GM23338 (cell line): ENCODE results near the gene PFN1. TPM values are rescaled to one million over a fixed set of nuclear protein-coding genes. Genes with fewer than 3 reads are reported as not detected.
A peak's percentile ranks its signal among the peaks of the same experiment; 100 is the strongest.

Experiments
- ATAC-seq: fragments of 200-7000 bp; cut with Tn5 transposase; 3 replicates; pipeline ENCODE4 v1.9.1; 2020
- DNase-seq: peaks from one replicate; pipeline ENCODE4 v3.0.0-alpha.2; 2015; ENCODE audit warnings: low spot score
- H2AFZ ChIP-seq: fragments of 200-600 bp; sonication (generic); 2 replicates; pipeline ENCODE4 v1.8.0; 2016; ENCODE audit warnings: antibody characterized with exemption, mild to moderate bottlenecking, moderate library complexity
- H3F3A ChIP-seq: fragments of 200-600 bp; sonication (generic); replicated peaks from 2 replicates; pipeline ENCODE4 v1.8.0; 2017; ENCODE audit warnings: antibody characterized with exemption, mixed run types, low read depth
- H3K27ac ChIP-seq: fragments of 200-600 bp; sonication (generic); 2 replicates; pipeline ENCODE4 v1.6.1; 2016; ENCODE audit warnings: low read depth
- H3K27me3 ChIP-seq: fragments of 200-600 bp; sonication (generic); 2 replicates; pipeline ENCODE4 v1.8.0; 2016; ENCODE audit warnings: mild to moderate bottlenecking, mixed run types, moderate library complexity; ENCODE audit not compliant: insufficient read depth
- H3K36me3 ChIP-seq: fragments of 200-600 bp; sonication (generic); 2 replicates; pipeline ENCODE4 v1.8.0; 2016; ENCODE audit warnings: mild to moderate bottlenecking; ENCODE audit not compliant: insufficient read depth
- H3K4me1 ChIP-seq: fragments of 200-600 bp; sonication (generic); 2 replicates; pipeline ENCODE4 v1.8.0; 2016; ENCODE audit warnings: mild to moderate bottlenecking, moderate library complexity; ENCODE audit not compliant: insufficient read depth
- H3K4me2 ChIP-seq: fragments of 200-600 bp; sonication (generic); 2 replicates; pipeline ENCODE4 v1.7.1; 2017; ENCODE audit warnings: mixed run types
- H3K4me3 ChIP-seq: fragments of 200-600 bp; sonication (generic); 2 replicates; pipeline ENCODE4 v1.6.1; 2016; ENCODE audit warnings: mixed run types
- H3K79me2 ChIP-seq: fragments of 200-600 bp; sonication (generic); replicated peaks from 2 replicates; pipeline ENCODE4 v1.8.0; 2017; ENCODE audit warnings: mild to moderate bottlenecking; ENCODE audit not compliant: insufficient read depth
- H3K9me2 ChIP-seq: fragments of 200-600 bp; sonication (generic); 2 replicates; pipeline ENCODE4 v1.8.0; 2017; ENCODE audit not compliant: insufficient read depth
- H4K20me1 ChIP-seq: fragments of 200-600 bp; sonication (generic); replicated peaks from 2 replicates; pipeline ENCODE4 v1.8.0; 2017; ENCODE audit warnings: mild to moderate bottlenecking; ENCODE audit not compliant: insufficient read depth
- H3K27ac Mint-ChIP-seq: 2 replicates; pipeline ENCODE4 v1.8.0; 2020; ENCODE audit warnings: inconsistent platforms, mild to moderate bottlenecking, moderate library complexity, mixed read lengths
- H3K27me3 Mint-ChIP-seq: 3 replicates; pipeline ENCODE4 v1.8.0; 2022; ENCODE audit warnings: low read depth, mild to moderate bottlenecking, moderate library complexity, mixed read lengths, inconsistent platforms; ENCODE audit not compliant: insufficient read depth, poor library complexity
- H3K36me3 Mint-ChIP-seq: 3 replicates; pipeline ENCODE4 v1.8.0; 2021; ENCODE audit warnings: low read depth, mild to moderate bottlenecking, inconsistent platforms, moderate library complexity, mixed read lengths
- H3K4me1 Mint-ChIP-seq: 3 replicates; pipeline ENCODE4 v1.8.0; 2020; ENCODE audit warnings: mild to moderate bottlenecking, inconsistent platforms, mixed read lengths
- H3K4me3 Mint-ChIP-seq: 3 replicates; pipeline ENCODE4 v1.8.0; 2021; ENCODE audit warnings: moderate library complexity, mild to moderate bottlenecking, inconsistent platforms, mixed read lengths
- H3K9me3 Mint-ChIP-seq: 3 replicates; pipeline ENCODE4 v1.8.0; 2020; ENCODE audit warnings: moderate library complexity, mild to moderate bottlenecking, inconsistent platforms, mixed read lengths
- CREB1 ChIP-seq: fragments of 250-450 bp; sonication (Bioruptor Pico); IDR thresholded peaks from 2 replicates; pipeline ENCODE4 v1.5.0; 2020; ENCODE audit warnings: low read depth, mild to moderate bottlenecking, moderate library complexity
- CTCF ChIP-seq, 2 experiments: fragments of 200-600 bp in 1 of 2; sonication (generic) in 1 of 2; conservative IDR thresholded peaks; 2 replicates each; pipeline versions ENCODE4 v1.5.1 to v1.6.1; 2016 to 2017; ENCODE audit warnings: antibody characterized with exemption in 2 of 2, low read depth in 2 of 2, mild to moderate bottlenecking in 2 of 2, moderate library complexity in 1 of 2
- ETS1 ChIP-seq: IDR thresholded peaks from 2 replicates; pipeline ENCODE4 v1.6.1; 2016; ENCODE audit warnings: antibody characterized with exemption
- EZH2phosphoT487 ChIP-seq: fragments of 200-600 bp; sonication (generic); IDR thresholded peaks from one replicate; pipeline ENCODE4 v1.8.1; 2018; ENCODE audit warnings: antibody characterized with exemption; ENCODE audit not compliant: unreplicated experiment
- JUNB ChIP-seq: IDR thresholded peaks from one replicate; pipeline ENCODE4 v1.6.1; 2016; ENCODE audit warnings: antibody characterized with exemption; ENCODE audit not compliant: unreplicated experiment
- REST ChIP-seq: IDR thresholded peaks from one replicate; pipeline ENCODE4 v1.6.1; 2018; ENCODE audit warnings: antibody characterized with exemption; ENCODE audit not compliant: unreplicated experiment
- STAT1 ChIP-seq: IDR thresholded peaks from one replicate; pipeline ENCODE4 v1.6.1; 2016; ENCODE audit warnings: antibody characterized with exemption; ENCODE audit not compliant: unreplicated experiment
- ZNF114 ChIP-seq: fragments of 250-450 bp; sonication (Bioruptor Pico); IDR thresholded peaks from 2 replicates; pipeline ENCODE4 v1.5.0; 2020; ENCODE audit warnings: mild to moderate bottlenecking, moderate library complexity
- ZNF331 ChIP-seq: fragments of 250-450 bp; sonication (Bioruptor Pico); IDR thresholded peaks from 2 replicates; pipeline ENCODE4 v1.5.0; 2020; ENCODE audit warnings: low read depth, mild to moderate bottlenecking, moderate library complexity
- ZNF462 ChIP-seq: fragments of 250-450 bp; sonication (Bioruptor Pico); IDR thresholded peaks from 2 replicates; pipeline ENCODE4 v1.5.0; 2020; ENCODE audit warnings: mild to moderate bottlenecking, moderate library complexity
- polyA plus RNA-seq: library from polyadenylated mRNA; unstranded; fragments of >200 nt; fragmentation: Nextera tagmentation; extraction: Ambion mirVana; gene quantifications from 2 replicates; pipeline ENCODE4 v1.2.1, GENCODE V29; 2016
- total RNA-seq: library from RNA; depleted of rRNA; stranded (reverse); fragments of >200 nt; shearing (Covaris generic); gene quantifications from 2 replicates; pipeline ENCODE4 v1.2.3, GENCODE V29; 2014

Gene PFN1
- total and polyA plus RNA-seq, 2 experiments from 2014 or later = 2,002 to 3,709 TPM

GRCh38 chr17:4903051-4903818, 45.1 kb downstream of the PFN1 start, which contains the start of gene CHRNE:
Gene CHRNE, minus strand, starts transcription at chr17:4903098. Its CDS starts 35 bp downstream, at chr17:4903063.
- no peaks in the 10 kb centered on the region for H3K9me2 ChIP-seq
- DNase-seq = peak; percentile 96
- Mint-ChIP-seq H3K27ac (no peak within 1 kb of the TSS), H3K4me1 (peaks cover 15% of the 10 kb centered on the region), H3K4me3 (no peak within 1 kb of the TSS; the same call in 2 of the 3 replicates), H3K9me3 (no peaks in the 10 kb centered on the region), H3K36me3 (no peaks in the 10 kb centered on the region), H3K27me3 (peaks cover 25% of the 10 kb centered on the region)
- H3K27ac ChIP-seq = no peak within 1 kb of the TSS
- 0 out of 2 replicates have a peak, but pooled peaks cover 3% of the 10 kb centered on the region for H3K4me1 ChIP-seq
- H3F3A ChIP-seq = peaks cover 35% of the 10 kb centered on the region
- H2AFZ ChIP-seq = no peak within 1 kb of the TSS
- no peak within 1 kb of the TSS for H3K4me2 ChIP-seq
- H3K4me3 ChIP-seq = no peak within 1 kb of the TSS
- H4K20me1 ChIP-seq = no peaks in the 10 kb centered on the region
- no peaks in the 10 kb centered on the region for H3K36me3 ChIP-seq
- peaks cover 9% of the 10 kb centered on the region for H3K27me3 ChIP-seq
- no peaks in the 10 kb centered on the region for H3K79me2 ChIP-seq
- ATAC-seq = peak; percentile 15
- no peak for TF ChIP-seq EZH2phosphoT487
- TF ChIP-seq REST = no peak
- TF ChIP-seq ZNF114 (CRISPR knock-in tag) = no peak
- TF ChIP-seq ETS1 = no peak
- TF ChIP-seq CTCF (conservative IDR thresholded peaks at IDR 0.05; ENCODE audit: low read depth in 2 of 2) = peak; percentile 82 to 92
- TF ChIP-seq ZNF331 (CRISPR knock-in tag) = no peak
- TF ChIP-seq ZNF462 (CRISPR knock-in tag) = no peak
- TF ChIP-seq CREB1 (CRISPR knock-in tag) = 0 out of 2 replicates have a peak, but pooled peaks have one; percentile 11
- TF ChIP-seq STAT1 = no peak
- no peak for TF ChIP-seq JUNB
